Nephron (organoid): Measurements from ENCODE around the gene PFDN6.

ENCODE experiments used
- H3K27ac Mint-ChIP-seq, 3 experiments: 2 replicates each; pipeline ENCODE4 v1.8.0; 2020; ENCODE audit warnings: mixed read lengths in 3 of 3, mild to moderate bottlenecking in 2 of 3, moderate library complexity in 1 of 3
- H3K27me3 Mint-ChIP-seq: 2 replicates; pipeline ENCODE4 v1.8.0; 2021; ENCODE audit warnings: low read depth, mild to moderate bottlenecking, moderate library complexity, mixed read lengths
- H3K36me3 Mint-ChIP-seq: 2 replicates; pipeline ENCODE4 v1.8.0; 2020; ENCODE audit warnings: low read depth, mixed read lengths
- H3K4me1 Mint-ChIP-seq: 2 replicates; pipeline ENCODE4 v1.8.0; 2020; ENCODE audit warnings: mixed read lengths
- H3K4me3 Mint-ChIP-seq, 3 experiments: 2 replicates each; pipeline ENCODE4 v1.8.0; 2020; ENCODE audit warnings: mild to moderate bottlenecking in 3 of 3, mixed read lengths in 3 of 3, moderate library complexity in 2 of 3
- H3K9me3 Mint-ChIP-seq: 2 replicates; pipeline ENCODE4 v1.8.0; 2020; ENCODE audit warnings: mixed read lengths
- TF ChIP-seq, protein P1 (sequence below), 3 experiments: fragments of 200-600 bp; sonication (generic); IDR thresholded peaks; one replicate each; pipeline ENCODE4 v1.5.0; 2021; ENCODE audit warnings: antibody characterized with exemption in 3 of 3; ENCODE audit not compliant: unreplicated experiment in 3 of 3

Gene PFDN6

DNA sequence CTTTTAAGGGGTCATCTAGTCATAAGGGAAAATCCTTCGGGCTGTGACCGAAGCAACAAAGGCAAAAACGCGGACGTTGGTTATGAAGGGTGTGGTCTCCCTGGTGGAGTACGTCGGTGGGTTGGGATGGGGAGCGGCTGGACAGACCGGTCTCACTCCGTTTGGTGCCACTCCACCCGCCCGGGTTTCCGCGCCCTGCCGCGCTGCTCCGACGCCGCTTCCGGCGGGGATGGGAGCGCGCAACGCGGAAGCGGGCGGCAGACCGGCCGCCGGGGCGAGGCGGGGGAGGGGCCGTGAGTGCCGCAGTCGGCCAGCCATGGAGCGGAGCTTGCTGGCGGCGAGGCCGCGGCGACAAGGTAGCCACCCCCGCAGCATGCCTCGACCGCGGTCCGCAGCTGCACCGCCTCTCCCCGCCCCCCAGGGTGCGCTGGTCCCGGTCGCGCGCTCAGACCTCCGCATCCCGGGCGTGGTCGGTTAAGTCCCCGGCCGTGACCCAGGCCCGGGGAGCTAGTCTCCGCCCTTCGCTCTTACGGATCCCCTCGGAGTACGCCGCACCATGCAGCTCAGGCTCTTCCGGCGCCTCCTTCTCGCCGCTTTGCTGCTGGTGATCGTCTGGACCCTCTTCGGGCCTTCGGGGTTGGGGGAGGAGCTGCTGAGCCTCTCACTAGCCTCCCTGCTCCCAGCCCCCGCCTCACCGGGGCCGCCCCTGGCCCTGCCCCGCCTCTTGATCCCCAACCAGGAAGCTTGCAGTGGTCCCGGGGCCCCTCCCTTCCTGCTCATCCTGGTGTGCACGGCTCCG, 12.3 kb upstream of the PFDN6 start, which contains the start of gene B3GALT4:
B3GALT4 (plus strand) TSS at position 260 of the 799 bp plus-strand sequence; CDS start at position 557, 297 bp downstream.
- peak within 1 kb of the TSS; percentile 65 to 93 (median 91) for H3K27ac Mint-ChIP-seq
- H3K9me3 Mint-ChIP-seq = no peaks in the 10 kb centered on the region
- H3K36me3 Mint-ChIP-seq = peaks cover 45% of the 10 kb centered on the region
- H3K27me3 Mint-ChIP-seq = no peaks in the 10 kb centered on the region
- H3K4me1 Mint-ChIP-seq = peaks cover 43% of the 10 kb centered on the region
- TF ChIP-seq, protein P1, sequence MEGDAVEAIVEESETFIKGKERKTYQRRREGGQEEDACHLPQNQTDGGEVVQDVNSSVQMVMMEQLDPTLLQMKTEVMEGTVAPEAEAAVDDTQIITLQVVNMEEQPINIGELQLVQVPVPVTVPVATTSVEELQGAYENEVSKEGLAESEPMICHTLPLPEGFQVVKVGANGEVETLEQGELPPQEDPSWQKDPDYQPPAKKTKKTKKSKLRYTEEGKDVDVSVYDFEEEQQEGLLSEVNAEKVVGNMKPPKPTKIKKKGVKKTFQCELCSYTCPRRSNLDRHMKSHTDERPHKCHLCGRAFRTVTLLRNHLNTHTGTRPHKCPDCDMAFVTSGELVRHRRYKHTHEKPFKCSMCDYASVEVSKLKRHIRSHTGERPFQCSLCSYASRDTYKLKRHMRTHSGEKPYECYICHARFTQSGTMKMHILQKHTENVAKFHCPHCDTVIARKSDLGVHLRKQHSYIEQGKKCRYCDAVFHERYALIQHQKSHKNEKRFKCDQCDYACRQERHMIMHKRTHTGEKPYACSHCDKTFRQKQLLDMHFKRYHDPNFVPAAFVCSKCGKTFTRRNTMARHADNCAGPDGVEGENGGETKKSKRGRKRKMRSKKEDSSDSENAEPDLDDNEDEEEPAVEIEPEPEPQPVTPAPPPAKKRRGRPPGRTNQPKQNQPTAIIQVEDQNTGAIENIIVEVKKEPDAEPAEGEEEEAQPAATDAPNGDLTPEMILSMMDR (IDR thresholded peaks at IDR 0.05; ENCODE audit: unreplicated experiment in 3 of 3) = peak; percentile 53 to 66 (median 59)
- peak within 1 kb of the TSS; percentile 86 to 91 (median 87) for H3K4me3 Mint-ChIP-seq

DNA sequence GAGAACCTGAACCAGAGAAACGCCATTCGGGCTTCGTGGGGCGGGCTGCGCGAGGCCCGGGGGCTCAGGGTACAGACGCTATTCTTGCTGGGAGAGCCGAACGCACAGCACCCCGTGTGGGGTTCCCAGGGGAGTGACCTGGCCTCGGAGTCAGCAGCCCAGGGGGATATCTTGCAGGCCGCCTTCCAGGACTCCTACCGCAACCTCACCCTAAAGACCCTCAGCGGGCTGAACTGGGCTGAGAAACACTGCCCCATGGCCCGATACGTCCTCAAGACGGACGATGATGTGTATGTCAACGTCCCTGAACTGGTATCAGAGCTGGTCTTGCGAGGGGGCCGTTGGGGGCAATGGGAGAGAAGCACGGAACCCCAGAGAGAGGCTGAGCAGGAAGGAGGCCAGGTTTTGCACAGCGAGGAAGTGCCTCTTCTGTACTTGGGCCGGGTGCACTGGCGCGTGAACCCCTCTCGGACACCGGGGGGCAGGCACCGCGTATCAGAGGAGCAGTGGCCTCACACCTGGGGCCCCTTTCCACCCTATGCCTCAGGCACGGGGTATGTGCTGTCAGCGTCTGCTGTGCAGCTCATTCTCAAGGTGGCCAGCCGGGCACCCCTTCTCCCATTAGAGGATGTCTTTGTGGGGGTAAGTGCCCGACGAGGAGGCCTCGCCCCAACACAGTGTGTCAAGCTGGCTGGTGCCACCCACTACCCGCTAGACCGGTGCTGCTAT, 11.6 kb upstream of the PFDN6 start:
- H3K36me3 Mint-ChIP-seq = peaks cover 45% of the 10 kb centered on the region
- H3K27me3 Mint-ChIP-seq = no peaks in the 10 kb centered on the region
- peaks cover 36% of the 10 kb centered on the region for H3K4me1 Mint-ChIP-seq
- no peaks in the 10 kb centered on the region for H3K9me3 Mint-ChIP-seq
- peak overlapping the region; percentile 65 to 93 (median 91) for H3K27ac Mint-ChIP-seq
- H3K4me3 Mint-ChIP-seq = peak overlapping the region; percentile 83 to 91 (median 87)
- TF ChIP-seq, protein P1 (IDR thresholded peaks at IDR 0.05; ENCODE audit: unreplicated experiment in 3 of 3) = no peak

DNA sequence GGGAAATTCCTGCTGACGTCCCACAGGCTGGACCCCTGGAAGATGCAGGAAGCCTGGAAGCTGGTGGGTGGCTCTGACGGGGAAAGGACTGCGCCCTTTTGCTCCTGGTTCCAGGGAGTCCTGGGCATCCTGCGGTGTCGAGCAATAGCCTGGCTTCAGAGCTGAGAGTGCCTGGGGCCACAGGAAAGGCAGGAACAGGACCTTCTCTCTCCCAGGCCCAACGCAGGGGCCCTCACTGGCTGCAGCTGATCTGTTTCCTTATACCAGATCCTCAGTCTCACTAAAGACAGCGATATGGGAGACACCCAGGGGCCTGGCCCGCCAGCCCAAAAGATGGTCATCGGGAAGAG, 11.0 kb upstream of the PFDN6 start:
- Mint-ChIP-seq H3K4me1 (peaks cover 31% of the 10 kb centered on the region), H3K27me3 (no peaks in the 10 kb centered on the region)

DNA sequence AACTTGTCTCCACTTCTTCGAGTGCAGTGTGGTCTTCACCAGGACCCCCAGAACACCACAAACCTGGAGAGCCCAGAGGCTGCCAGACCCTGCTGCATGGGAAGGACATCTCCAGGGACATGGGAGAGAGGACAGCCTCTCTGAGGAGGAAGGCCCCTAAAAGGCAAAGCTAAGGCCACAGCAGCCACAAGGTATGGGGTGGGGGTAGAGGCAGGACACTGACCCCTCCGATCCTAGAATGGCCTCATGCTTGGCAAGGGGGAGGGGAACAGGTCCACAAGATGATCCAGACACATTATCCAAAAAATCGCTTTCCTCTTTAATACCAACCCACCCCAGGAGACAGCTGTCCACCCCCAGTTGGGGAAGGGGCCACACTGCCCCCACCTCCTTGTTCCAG, 10.6 kb upstream of the PFDN6 start:
- Mint-ChIP-seq H3K27me3 (no peaks in the 10 kb centered on the region), H3K9me3 (no peaks in the 10 kb centered on the region), H3K4me3 (peak overlapping the region in 1 of 3 experiments; percentile 12)

More for the DNA sequence above, 11.0 kb upstream of the PFDN6 start:
- Mint-ChIP-seq H3K36me3 (peaks cover 45% of the 10 kb centered on the region), H3K9me3 (no peaks in the 10 kb centered on the region), H3K27ac (no peak overlapping the region), H3K4me3 (peak overlapping the region in 1 of 3 experiments; percentile 14)
- TF ChIP-seq, protein P1 (IDR thresholded peaks at IDR 0.05; ENCODE audit: unreplicated experiment in 3 of 3) = no peak

DNA sequence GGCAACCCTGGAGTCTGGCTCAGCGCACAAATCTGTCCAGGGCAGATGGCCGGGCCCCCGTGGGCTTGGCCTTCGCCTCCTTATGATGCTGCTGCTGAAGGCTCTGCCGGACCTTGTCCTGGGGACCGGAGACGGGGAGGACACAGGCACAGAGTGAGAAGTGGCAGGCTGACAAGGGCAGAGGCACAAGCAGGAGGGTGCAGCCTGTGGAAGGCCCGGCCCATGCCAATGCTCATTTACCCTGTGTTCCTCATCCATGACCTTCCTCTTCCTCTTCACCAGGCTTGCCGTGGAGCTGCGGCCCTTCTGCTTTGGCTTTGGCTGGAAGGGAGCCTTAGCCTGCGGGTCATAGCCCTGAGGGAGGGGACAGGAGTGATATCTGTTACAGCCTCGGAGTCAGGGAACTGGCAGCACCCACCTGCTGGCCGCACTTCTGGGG, 10.1 kb upstream of the PFDN6 start:
- Mint-ChIP-seq H3K9me3 (no peaks in the 10 kb centered on the region), H3K4me3 (no peak overlapping the region), H3K4me1 (peaks cover 23% of the 10 kb centered on the region), H3K36me3 (peaks cover 40% of the 10 kb centered on the region), H3K27me3 (no peaks in the 10 kb centered on the region), H3K27ac (no peak overlapping the region)
- TF ChIP-seq, protein P1 (IDR thresholded peaks at IDR 0.05; ENCODE audit: unreplicated experiment in 3 of 3) = no peak

More for the DNA sequence above, 10.6 kb upstream of the PFDN6 start:
- TF ChIP-seq, protein P1 (IDR thresholded peaks at IDR 0.05; ENCODE audit: unreplicated experiment in 3 of 3) = no peak
- Mint-ChIP-seq H3K27ac (no peak overlapping the region), H3K36me3 (peaks cover 41% of the 10 kb centered on the region), H3K4me1 (peaks cover 26% of the 10 kb centered on the region)
